Lower leg skin (tissue), 3 donors: ENCODE data around the gene FBN1.

ENCODE experiments used
- CTCF ChIP-seq, 3 donors: fragments of 450-650 bp; IDR thresholded peaks; one replicate each; pipeline ENCODE4 v1.5.1; 2016; ENCODE audit warnings: antibody characterized with exemption in 3 of 3, mild to moderate bottlenecking in 3 of 3, moderate library complexity in 2 of 3
- POLR2A ChIP-seq, 2 donors: fragments of 450-650 bp; IDR thresholded peaks; one replicate each; pipeline ENCODE4 v1.6.1; 2016 to 2017; ENCODE audit warnings: antibody characterized with exemption in 2 of 2, mild to moderate bottlenecking in 1 of 2, moderate library complexity in 1 of 2

GRCh38 chr15:48667701-48668100 is 22.2 kb upstream of the FBN1 start:
- no peak for TF ChIP-seq CTCF (IDR thresholded peaks at IDR 0.05)
- no peak for TF ChIP-seq POLR2A (IDR thresholded peaks at IDR 0.05)
